ENCODE results near the gene LY6G6F. TPM values are rescaled to one million over a fixed set of nuclear protein-coding genes. Genes with fewer than 3 reads are reported as not detected.

The LY6G6F gene
- total RNA-seq, 4 donors from 2014 or later, result not detected

DNA sequence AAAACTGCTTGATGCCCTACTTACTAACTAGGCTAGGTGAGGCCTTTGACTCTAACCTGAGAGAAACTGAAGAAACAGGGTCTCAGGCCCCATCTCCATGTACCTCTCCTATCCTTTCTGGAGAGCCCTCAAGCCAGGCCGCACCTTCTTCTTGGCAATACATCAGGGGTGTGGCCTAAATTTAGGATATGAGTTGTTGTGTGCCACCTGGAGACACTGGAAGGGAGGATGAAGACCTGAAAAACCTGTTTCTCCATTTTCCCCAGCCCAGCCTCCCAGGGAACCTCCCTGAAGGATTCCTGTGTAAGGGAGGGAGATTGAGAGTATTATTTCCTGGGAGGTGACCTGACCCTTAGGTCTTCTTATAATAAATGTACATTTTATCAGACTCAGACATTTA lies 11.6 kb downstream of the LY6G6F start:
- in situ Hi-C loops (cut with MboI; ENCODE audit: low sequenced_read_pairs in 4 of 4), result no loop called here
- Histone ChIP-seq H3K4me1 (no peaks in the 10 kb centered on the region), H3K4me3 (no peak overlapping the region), H3K36me3 (no peaks in the 10 kb centered on the region), H3K27me3 (no peaks in the 10 kb centered on the region), H3K27ac (no peak overlapping the region), H3K9me3 (no peaks in the 10 kb centered on the region)
- no peak for ATAC-seq
- TF ChIP-seq POLR2A (IDR thresholded peaks at IDR 0.05), result no peak
- TF ChIP-seq, protein P1, sequence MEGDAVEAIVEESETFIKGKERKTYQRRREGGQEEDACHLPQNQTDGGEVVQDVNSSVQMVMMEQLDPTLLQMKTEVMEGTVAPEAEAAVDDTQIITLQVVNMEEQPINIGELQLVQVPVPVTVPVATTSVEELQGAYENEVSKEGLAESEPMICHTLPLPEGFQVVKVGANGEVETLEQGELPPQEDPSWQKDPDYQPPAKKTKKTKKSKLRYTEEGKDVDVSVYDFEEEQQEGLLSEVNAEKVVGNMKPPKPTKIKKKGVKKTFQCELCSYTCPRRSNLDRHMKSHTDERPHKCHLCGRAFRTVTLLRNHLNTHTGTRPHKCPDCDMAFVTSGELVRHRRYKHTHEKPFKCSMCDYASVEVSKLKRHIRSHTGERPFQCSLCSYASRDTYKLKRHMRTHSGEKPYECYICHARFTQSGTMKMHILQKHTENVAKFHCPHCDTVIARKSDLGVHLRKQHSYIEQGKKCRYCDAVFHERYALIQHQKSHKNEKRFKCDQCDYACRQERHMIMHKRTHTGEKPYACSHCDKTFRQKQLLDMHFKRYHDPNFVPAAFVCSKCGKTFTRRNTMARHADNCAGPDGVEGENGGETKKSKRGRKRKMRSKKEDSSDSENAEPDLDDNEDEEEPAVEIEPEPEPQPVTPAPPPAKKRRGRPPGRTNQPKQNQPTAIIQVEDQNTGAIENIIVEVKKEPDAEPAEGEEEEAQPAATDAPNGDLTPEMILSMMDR (IDR thresholded peaks at IDR 0.05 in 4 of 5, conservative IDR thresholded peaks at IDR 0.05 in 1 of 5), result no peak
- no peak for DNase-seq
- intact Hi-C loops (cut with DNase I; ENCODE audit: low total_unique reads), result no loop called here

DNA sequence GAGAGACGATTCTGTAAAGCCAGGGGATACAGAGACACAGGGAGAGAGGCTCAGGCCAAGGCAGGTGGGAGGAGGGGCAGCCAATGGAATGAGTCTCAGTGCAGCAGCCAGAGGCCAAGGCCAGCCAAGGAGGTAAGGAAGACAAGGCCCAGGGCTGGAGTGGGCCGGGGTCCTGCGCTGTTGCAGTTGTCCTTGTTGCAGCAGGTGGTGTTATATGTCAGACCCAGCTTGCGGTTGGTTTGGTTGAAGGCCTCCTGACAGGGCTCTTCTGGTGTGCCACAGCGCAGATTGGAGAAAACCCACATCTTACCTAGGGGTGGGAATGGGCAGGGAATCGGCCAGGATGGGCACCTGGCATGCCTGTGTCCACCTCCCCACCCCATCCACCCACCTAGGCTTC lies 12.3 kb downstream of the LY6G6F start:
- no peaks in the 10 kb centered on the region for H3K36me3 ChIP-seq
- no peak for DNase-seq
- H3K4me3 ChIP-seq, result no peak overlapping the region
- no peaks in the 10 kb centered on the region for H3K27me3 ChIP-seq
- TF ChIP-seq, protein P1 (IDR thresholded peaks at IDR 0.05 in 4 of 5, conservative IDR thresholded peaks at IDR 0.05 in 1 of 5), result no peak
- no peak for TF ChIP-seq POLR2A (IDR thresholded peaks at IDR 0.05)
- in situ Hi-C loops (cut with MboI; ENCODE audit: low sequenced_read_pairs in 4 of 4) (no loop called here), intact Hi-C loops (cut with DNase I; ENCODE audit: low total_unique reads) (no loop called here)
- no peak for ATAC-seq
- no peaks in the 10 kb centered on the region for H3K4me1 ChIP-seq
- no peaks in the 10 kb centered on the region for H3K9me3 ChIP-seq
- no peak overlapping the region for H3K27ac ChIP-seq

DNA sequence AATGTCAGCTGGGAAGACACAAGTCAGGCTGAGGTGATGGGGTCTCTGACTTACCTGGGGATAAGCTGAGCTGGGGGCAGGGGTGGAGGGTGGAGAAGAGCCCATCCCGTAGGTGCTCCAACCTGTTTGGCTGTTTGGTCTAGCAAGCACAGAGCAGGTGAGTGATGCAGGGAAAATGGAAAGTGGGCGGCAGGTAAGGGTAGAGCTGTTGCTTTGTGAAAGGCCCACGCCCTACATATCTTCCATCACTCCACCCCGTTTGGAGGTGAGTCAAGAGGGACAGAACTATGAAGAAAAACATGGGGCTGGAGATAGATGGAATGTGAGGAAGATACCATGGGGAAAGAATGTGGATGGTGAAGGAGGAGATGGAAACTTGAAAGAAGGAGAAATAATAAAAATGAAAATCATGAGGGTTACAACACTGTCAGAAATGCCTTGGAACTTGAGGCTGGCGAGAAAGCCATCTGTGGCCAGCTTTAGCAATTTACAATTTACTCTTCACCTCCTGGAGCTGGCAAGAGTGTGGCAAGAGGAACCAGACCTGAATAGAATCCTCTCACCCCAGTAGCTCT lies 13.6 kb downstream of the LY6G6F start:
- TF ChIP-seq, protein P1 (IDR thresholded peaks at IDR 0.05 in 4 of 5, conservative IDR thresholded peaks at IDR 0.05 in 1 of 5), result no peak
- no peak for TF ChIP-seq POLR2A (IDR thresholded peaks at IDR 0.05)
- Histone ChIP-seq H3K36me3 (no peaks in the 10 kb centered on the region), H3K9me3 (no peaks in the 10 kb centered on the region), H3K4me3 (no peak overlapping the region), H3K4me1 (no peaks in the 10 kb centered on the region), H3K27me3 (no peaks in the 10 kb centered on the region), H3K27ac (no peak overlapping the region)
- DNase-seq (no peak), ATAC-seq (no peak)
- intact Hi-C loops (cut with DNase I; ENCODE audit: low total_unique reads) (no loop called here), in situ Hi-C loops (cut with MboI; ENCODE audit: low sequenced_read_pairs in 4 of 4) (no loop called here)

DNA sequence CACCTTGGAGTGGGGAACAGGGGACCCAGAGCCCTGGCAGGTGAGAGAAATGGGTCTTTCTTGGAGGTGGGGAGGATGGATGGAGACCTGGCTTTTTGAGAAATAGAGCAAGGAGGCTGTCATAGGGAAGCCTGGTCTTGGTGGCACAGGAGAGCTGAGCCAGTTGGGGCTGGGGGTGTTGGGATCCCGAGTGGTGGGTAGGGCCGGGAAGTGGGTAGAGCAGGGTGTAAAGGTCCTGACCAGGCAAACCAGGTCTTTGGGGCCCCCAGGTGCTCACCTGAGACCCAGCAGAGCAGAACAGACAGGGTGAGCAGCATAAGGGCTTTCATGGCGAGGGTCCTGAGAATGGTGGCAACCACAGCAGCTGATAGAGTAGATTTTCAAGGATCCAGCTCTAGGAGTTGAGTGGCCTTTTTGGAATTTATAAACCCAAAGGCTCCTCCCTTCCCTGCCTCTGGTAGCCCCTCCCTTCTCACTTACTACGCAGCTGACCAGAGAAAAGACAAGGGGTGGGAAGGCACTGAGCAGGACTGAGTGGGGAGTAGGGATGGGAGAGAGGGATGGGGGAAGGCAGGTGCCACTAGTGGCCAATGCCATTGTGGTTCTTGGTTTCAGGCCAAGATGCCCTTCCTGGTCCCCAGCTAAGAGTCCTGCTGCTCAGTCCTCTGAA lies 14.8 kb downstream of the LY6G6F start, which contains the start of gene LY6G6C:
LY6G6C (minus strand) TSS at position 396 of the 670 bp plus-strand sequence; CDS start at position 329, 67 bp downstream.
- in situ Hi-C loops (cut with MboI; ENCODE audit: low sequenced_read_pairs in 4 of 4) (no loop called here), intact Hi-C loops (cut with DNase I; ENCODE audit: low total_unique reads) (no loop called here)
- H3K4me1 ChIP-seq, result no peaks in the 10 kb centered on the region
- H3K4me3 ChIP-seq, result no peak within 1 kb of the TSS
- ATAC-seq (no peak), DNase-seq (no peak)
- TF ChIP-seq POLR2A (IDR thresholded peaks at IDR 0.05), result no peak
- TF ChIP-seq, protein P1 (IDR thresholded peaks at IDR 0.05 in 4 of 5, conservative IDR thresholded peaks at IDR 0.05 in 1 of 5), result no peak
- H3K27me3 ChIP-seq, result no peaks in the 10 kb centered on the region
- H3K9me3 ChIP-seq, result no peaks in the 10 kb centered on the region
- no peaks in the 10 kb centered on the region for H3K36me3 ChIP-seq
- H3K27ac ChIP-seq, result no peak within 1 kb of the TSS

Measured in gastrocnemius medialis (tissue), 4 donors.